ENCODE measurements around the gene ECM1. TPM values are rescaled to one million over a fixed set of nuclear protein-coding genes. Genes with fewer than 3 reads are reported as not detected.

Gene ECM1
- total RNA-seq = 18.4 and 27.9 TPM in 2 replicates

GRCh38 chr1:150507912-150508864 is at the start of gene ECM1:
TSS of gene ECM1 (plus strand) at chr1:150508109. CDS start at chr1:150508210, 101 bp downstream.

GRCh38 chr1:150486966-150487762 is 20.7 kb upstream of the ECM1 start, which contains the start of gene TARS2:
TSS of gene TARS2 (plus strand) at chr1:150487419. CDS start at chr1:150487451, 32 bp downstream.

GRCh38 chr1:150515328-150516049 is 7.6 kb downstream of the ECM1 start, which contains the start of gene FALEC:
TSS of gene FALEC (plus strand) at chr1:150515752.

GRCh38 chr1:150548632-150549495 is 41.0 kb downstream of the ECM1 start, which contains the start of gene ADAMTSL4:
TSS of gene ADAMTSL4 (plus strand) at chr1:150549408. CDS start at chr1:150552289, 2,881 bp downstream.

Small RNA genes within 50 kb of the gene (small RNA-seq; reads per million reads assigned to genes)
- gene MIR4257 = not detected

Other genes with a start within 250 kb of the ECM1 start
- 107 and 130 TPM in 2 replicates for gene APH1A, start 239.1 kb upstream of the ECM1 start, total RNA-seq
- gene C1orf54, start 235.3 kb upstream of the ECM1 start, total RNA-seq = 0.33 and 0.79 TPM in 2 replicates
- gene CIART, start 225.6 kb upstream of the ECM1 start, total RNA-seq = 5.1 and 5.9 TPM in 2 replicates
- 35.2 and 49.9 TPM in 2 replicates for gene MRPS21, start 214.2 kb upstream of the ECM1 start, total RNA-seq
- 37.6 and 40.4 TPM in 2 replicates for gene PRPF3, start 186.6 kb upstream of the ECM1 start, total RNA-seq
- 9.0 and 10.2 TPM in 2 replicates for gene RPRD2, start 144.0 kb upstream of the ECM1 start, total RNA-seq
- gene TARS2, start 20.7 kb upstream of the ECM1 start, total RNA-seq = 16.9 and 20.9 TPM in 2 replicates
- gene FALEC, start 7.6 kb downstream of the ECM1 start, total RNA-seq = not detected in 2 replicates
- 3.5 and 34.5 TPM in 2 replicates for gene ADAMTSL4, start 41.3 kb downstream of the ECM1 start, total RNA-seq
- 226 and 247 TPM in 2 replicates for gene MCL1, start 71.5 kb downstream of the ECM1 start, total RNA-seq
- gene ENSA, start 121.5 kb downstream of the ECM1 start, total RNA-seq = 61.8 and 65.2 TPM in 2 replicates
- gene GOLPH3L, start 189.0 kb downstream of the ECM1 start, total RNA-seq = 10.2 and 11.8 TPM in 2 replicates
- gene HORMAD1, start 212.8 kb downstream of the ECM1 start, total RNA-seq = not detected in 2 replicates